ENCODE data around the gene MBNL2.

Gene MBNL2

GRCh38 chr13:97422118-97423054, 200.3 kb downstream of the MBNL2 start:
- DNase-seq (ENCODE audit: low spot score), result no peak

- peak; percentile 26 for DNase-seq (ENCODE audit: low spot score)
Observed at GRCh38 chr13:97423300-97424045, 201.3 kb downstream of the MBNL2 start.

- no peak for DNase-seq (ENCODE audit: low spot score)
Observed at GRCh38 chr13:97425590-97425989, 203.5 kb downstream of the MBNL2 start.

GRCh38 chr13:97426695-97427094, 204.6 kb downstream of the MBNL2 start:
- DNase-seq (ENCODE audit: low spot score), result no peak

GRCh38 chr13:97429681-97430081, 207.5 kb downstream of the MBNL2 start:
- peak; percentile 69 for DNase-seq (ENCODE audit: low spot score)

GRCh38 chr13:97430296-97430695, 208.2 kb downstream of the MBNL2 start:
- DNase-seq (ENCODE audit: low spot score), result peak; percentile 24

- DNase-seq (ENCODE audit: low spot score), result no peak
Observed at GRCh38 chr13:97431171-97431764, 209.1 kb downstream of the MBNL2 start.

GRCh38 chr13:97432232-97432916, 210.2 kb downstream of the MBNL2 start:
- no peak for DNase-seq (ENCODE audit: low spot score)

GRCh38 chr13:97432917-97433726, 211.0 kb downstream of the MBNL2 start:
- DNase-seq (ENCODE audit: low spot score), result peak; percentile 100

GRCh38 chr13:97433727-97434396, 211.7 kb downstream of the MBNL2 start, which contains the start of gene RAP2A:
Gene RAP2A (plus strand): TSS chr13:97434169. CDS start chr13:97434471, 302 bp downstream.
- peak; percentile 92 for DNase-seq (ENCODE audit: low spot score)

- DNase-seq (ENCODE audit: low spot score), result peak; percentile 40
Observed at GRCh38 chr13:97434397-97435201, 212.5 kb downstream of the MBNL2 start.

- DNase-seq (ENCODE audit: low spot score), result no peak
Observed at GRCh38 chr13:97435323-97435722, 213.2 kb downstream of the MBNL2 start.

- DNase-seq (ENCODE audit: low spot score), result no peak
Observed at GRCh38 chr13:97435794-97436193, 213.7 kb downstream of the MBNL2 start.

- no peak for DNase-seq (ENCODE audit: low spot score)
Observed at GRCh38 chr13:97436845-97437244, 214.7 kb downstream of the MBNL2 start.

GRCh38 chr13:97437729-97438128, 215.6 kb downstream of the MBNL2 start:
- DNase-seq (ENCODE audit: low spot score), result no peak

- no peak for DNase-seq (ENCODE audit: low spot score)
Observed at GRCh38 chr13:97438856-97439595, 216.9 kb downstream of the MBNL2 start.

GRCh38 chr13:97440598-97441170, 218.6 kb downstream of the MBNL2 start:
- no peak for DNase-seq (ENCODE audit: low spot score)

GRCh38 chr13:97441368-97441767, 219.2 kb downstream of the MBNL2 start:
- no peak for DNase-seq (ENCODE audit: low spot score)

All from globus pallidus (tissue), 1 donor.